Mucosa of gallbladder (tissue), 1 donor: ENCODE results near the gene PPP1R12A. TPM values are rescaled to one million over a fixed set of nuclear protein-coding genes. Genes with fewer than 3 reads are reported as not detected.
"Not testable (repeated sequence)": the region's sequence is repeated elsewhere in the genome, so short reads cannot be mapped to it uniquely, and the experiment has no call there.

ENCODE experiments used
- DNase-seq: peaks from one replicate; pipeline ENCODE4 v3.0.0-alpha.2; 2020; ENCODE audit warnings: low spot score
- total RNA-seq: library from RNA; stranded (reverse); gene quantifications from one replicate; pipeline ENCODE4 v1.2.1, GENCODE V29; 2021
- donor health status: DM: no; HTN: no; CAD: no.

PPP1R12A gene
- total RNA-seq = 136 TPM

GRCh38 chr12:79935021-79935623 is at the start of gene PPP1R12A:
TSS of gene PPP1R12A (minus strand) at chr12:79935097. CDS start at chr12:79934931, 166 bp downstream.
- DNase-seq = peak; percentile 97

DNA sequence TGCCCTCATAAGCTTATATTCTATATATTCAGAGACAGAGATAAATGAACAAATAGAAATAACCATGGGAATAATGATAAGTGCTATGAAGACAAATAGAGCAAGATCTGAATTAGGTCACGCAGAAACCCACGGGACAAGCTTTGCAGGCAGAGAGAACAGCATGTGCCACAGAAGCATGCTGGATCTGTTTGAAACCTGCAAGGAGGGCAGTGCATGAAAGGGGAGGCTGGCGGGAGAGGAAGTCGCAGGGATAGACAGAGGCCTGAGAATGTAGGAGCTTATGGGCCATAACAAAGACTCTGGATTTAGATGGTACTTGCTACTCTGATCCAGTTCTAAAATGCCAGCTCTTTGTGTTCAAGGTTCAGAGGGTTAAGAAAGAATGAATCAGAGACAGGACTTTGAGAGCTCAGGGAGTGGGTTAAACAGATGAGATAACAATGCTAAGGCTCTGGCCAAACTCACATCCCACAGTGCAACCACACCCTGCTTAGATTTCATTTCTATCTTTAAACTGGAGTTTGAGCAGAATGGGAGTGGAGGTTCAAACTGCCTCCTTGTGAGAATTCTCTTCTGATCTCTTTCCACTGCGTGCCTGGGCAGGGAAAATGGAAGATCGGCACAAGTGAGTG is 49.2 kb upstream of the PPP1R12A start:
- DNase-seq = no peak

- DNase-seq = no peak
Observed at GRCh38 chr12:79983492-79983891, 48.6 kb upstream of the PPP1R12A start.

GRCh38 chr12:79982086-79983062 is 47.5 kb upstream of the PPP1R12A start:
- DNase-seq = no peak

DNA sequence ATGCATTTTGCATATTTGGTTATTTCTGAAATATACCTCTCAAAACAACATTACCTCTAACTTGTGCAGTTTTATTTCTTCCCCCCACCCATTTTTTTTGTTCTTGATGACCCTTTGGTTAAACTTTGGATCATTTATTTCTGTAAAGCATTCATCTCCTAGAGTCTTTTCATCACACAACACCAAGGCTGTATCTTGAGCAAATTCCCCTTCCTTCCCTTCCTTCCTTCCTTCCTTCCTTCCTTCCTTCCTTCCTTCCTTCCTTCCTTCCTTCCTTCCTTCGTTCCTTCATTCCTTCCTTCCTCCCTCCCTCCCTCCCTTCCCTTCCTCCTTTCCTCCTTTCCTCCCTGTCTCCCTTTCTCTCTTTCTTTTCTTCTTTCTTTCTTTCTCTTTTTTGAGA is 43.8 kb upstream of the PPP1R12A start:
- no peak for DNase-seq

DNA sequence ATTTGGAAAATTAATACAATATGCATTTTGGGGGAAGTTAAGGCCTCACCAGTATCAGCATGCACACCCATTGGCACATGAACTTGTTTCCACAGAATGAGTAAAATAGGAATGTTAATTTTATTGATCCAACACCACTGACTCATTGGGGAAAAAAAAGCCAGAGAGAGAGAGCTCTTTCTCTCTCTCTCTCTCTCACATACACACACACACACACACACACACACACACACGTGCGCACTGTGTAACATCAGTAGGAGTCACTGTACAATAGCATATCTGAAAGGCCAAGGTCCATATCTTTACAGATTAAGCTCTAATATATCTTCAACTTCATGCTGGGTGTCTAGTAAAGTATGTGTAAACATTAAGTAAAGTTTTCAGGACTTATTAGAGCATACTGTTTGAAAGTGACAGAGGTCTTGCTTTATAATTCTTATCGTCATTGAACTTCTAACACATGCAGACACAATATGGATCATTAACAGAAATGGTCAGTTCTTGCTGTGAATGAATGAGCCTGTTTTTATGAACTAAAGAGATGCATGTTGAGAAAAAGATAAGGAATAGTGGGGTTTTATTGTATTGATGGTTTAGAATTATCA is 43.1 kb upstream of the PPP1R12A start:
- peak; percentile 59 for DNase-seq

GRCh38 chr12:79975143-79975542 is 40.2 kb upstream of the PPP1R12A start:
- no peak for DNase-seq

GRCh38 chr12:79973801-79974200 is 38.9 kb upstream of the PPP1R12A start:
- no peak for DNase-seq

GRCh38 chr12:79964100-79964627 is 29.3 kb upstream of the PPP1R12A start:
- no peak for DNase-seq

DNA sequence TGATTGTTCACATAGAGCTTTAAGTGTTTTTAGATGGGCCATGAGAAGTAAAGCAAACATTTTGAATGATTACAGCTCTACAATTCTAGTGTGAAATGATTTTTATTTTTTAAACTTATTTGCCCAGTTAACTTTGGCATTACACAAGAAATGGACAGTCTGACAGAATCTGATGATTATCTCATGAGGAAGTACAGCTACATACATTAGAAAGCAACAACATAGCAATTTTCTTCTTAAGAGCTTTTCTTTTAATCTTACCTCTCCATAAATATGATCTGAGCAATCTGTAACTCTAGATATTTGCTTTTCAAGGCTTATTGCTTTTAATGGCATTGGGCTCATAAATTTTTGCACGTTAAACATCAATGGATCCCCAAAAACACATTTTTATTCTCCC is 26.5 kb upstream of the PPP1R12A start:
- no peak for DNase-seq

DNA sequence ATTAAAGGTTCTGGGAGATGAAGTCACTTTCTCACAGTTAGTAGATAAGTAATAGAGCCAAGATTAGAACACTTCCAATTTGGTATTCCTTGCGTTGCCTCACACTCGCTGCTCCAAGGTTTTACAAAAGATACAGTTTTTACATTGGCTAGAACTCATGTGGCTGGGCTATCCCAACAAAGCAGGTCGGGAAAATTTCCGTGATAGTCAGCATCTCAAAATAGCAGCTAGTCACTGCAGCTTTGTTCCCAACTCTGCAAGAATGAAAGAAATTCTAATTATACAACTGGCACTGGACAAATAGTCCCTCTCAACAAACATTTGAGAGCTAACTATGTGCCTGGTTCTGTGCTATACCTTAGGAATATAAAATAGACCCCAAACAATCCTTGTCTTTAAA is 24.6 kb upstream of the PPP1R12A start:
- DNase-seq = no peak

- no peak for DNase-seq
Observed at GRCh38 chr12:79956896-79957295, 22.0 kb upstream of the PPP1R12A start.

DNA sequence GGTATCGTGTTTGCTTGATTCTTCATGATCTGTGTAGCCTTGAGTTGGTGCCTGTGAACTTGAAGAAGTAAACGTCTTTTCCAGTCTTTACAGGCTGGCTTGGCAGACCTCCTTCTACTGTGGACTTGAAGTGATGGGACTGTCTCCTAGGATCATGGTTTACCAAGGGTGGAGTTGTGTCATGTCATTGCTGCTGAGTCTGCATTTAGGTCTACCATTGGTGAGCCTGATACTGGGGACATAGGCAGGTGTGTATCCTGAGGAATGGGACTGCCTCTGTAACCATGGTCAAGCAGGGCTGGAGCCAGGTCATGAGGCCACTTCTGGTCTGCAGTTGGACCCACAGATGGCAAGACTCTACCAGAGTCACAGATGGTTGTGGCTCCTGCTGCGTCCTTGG is 20.7 kb upstream of the PPP1R12A start:
- DNase-seq = no peak

GRCh38 chr12:79954037-79954610 is 19.2 kb upstream of the PPP1R12A start:
- no peak for DNase-seq

DNA sequence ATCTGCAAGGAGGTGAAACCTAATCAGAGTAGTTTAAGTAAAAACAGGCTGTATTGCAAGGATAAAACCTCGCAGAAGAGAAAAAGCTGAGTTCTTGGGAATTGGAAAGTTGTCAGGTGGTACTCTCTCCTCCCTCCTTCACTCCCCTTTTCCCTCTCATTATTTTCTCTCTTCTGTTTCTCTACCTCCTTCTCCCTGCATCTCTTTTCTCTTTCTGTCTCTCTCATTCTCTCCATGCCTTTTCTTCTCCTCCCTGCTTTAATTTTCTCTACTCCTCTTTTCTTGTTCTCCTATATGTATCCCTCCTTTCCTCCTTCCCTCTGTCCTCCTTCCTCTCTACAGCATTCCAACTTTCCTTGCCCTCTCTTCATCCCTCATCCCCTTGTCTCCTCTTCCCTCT is 14.2 kb upstream of the PPP1R12A start:
- no peak for DNase-seq

GRCh38 chr12:79945433-79945832 is 10.5 kb upstream of the PPP1R12A start:
- no peak for DNase-seq

GRCh38 chr12:79944565-79944964 is 9.7 kb upstream of the PPP1R12A start:
- no peak for DNase-seq

DNA sequence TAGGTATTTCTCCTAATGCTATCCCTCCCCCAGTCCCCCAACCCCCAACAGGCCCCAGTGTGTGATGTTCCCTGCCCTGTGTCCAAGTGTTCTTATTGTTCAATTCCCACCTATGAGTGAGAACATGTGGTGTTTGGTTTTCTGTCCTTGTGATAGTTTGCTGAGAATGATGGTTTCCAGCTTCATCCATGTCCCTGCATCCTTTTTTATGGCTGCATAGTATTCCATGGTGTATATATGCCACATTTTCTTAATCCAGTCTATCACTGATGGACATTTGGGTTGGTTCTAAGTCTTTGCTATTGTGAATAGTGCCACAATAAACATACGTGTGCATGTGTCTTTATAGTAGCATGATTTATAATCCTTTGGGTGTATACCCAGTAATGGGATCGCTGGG is 7.9 kb upstream of the PPP1R12A start:
- not testable (repeated sequence) for DNase-seq

- DNase-seq = no peak
Observed at GRCh38 chr12:79939728-79940310, 4.9 kb upstream of the PPP1R12A start.

GRCh38 chr12:79938843-79939242 is 3.9 kb upstream of the PPP1R12A start:
- no peak for DNase-seq

DNA sequence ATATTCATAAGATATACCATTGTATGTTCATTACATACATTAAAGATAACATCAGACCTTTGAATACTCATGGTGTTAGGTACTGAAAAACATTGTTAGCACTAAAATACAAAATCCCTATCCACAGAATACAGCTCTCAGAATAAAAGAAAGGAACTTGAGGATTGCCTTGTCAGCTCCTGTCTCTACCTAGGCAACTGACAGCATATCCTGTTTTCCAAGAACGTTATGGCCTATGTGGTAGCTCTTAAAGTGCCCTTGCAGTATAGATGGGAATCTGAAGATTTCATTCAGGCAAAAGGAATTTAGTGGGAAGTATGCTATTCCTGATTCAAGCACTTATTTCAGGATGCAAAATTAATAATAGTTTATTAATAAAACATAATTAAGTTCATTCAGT is 1.8 kb upstream of the PPP1R12A start:
- no peak for DNase-seq
